Measurements from ENCODE around the gene NARF. TPM values are rescaled to one million over a fixed set of nuclear protein-coding genes. Genes with fewer than 3 reads are reported as not detected.
A peak's percentile ranks its signal among the peaks of the same experiment; 100 is the strongest.
"Not testable (repeated sequence)": the region's sequence is repeated elsewhere in the genome, so short reads cannot be mapped to it uniquely, and the experiment has no call there.

Gene NARF
- total RNA-seq, 4 donors from 2014 or later: 25.8 to 79.2 (median 59.9) TPM

DNA sequence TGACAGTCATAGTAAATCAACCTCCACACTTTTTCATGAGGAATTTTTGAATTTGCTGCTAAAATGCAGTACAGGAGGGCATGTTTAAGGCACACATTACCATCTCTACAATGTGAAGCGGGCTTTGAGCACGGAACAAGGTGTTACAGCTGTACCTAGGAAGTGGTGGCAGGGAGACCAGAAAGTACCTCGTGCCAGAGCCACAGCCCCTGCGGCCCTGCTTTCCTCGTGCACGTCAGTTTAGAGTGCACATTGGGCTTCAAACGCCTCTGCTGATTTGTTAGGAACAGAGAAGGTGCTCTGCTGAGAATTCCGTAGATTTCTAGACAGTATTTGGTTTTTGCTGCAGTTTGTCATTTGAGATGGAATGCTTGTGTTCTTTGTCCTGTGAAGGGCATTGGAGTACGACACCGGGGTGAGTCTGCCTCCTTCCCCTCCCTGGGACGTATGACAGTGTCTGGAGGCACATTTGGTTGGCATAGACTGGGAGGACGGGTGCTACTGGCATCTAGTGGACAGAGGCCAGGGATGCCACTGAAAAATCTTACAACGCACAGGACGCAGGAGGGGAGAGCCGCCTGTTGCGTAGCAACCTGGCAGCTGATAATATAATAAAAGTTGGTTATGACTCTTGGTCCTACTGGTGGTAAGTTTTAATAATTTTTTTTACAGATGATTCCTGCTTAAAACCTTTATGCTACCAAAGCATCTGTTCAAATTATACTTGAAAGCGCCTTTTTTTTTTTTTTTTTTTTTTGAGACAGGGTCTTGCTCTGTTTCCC is 70.1 kb downstream of the NARF start:
- Histone ChIP-seq H3K36me3 (no peaks in the 10 kb centered on the region), H3K27ac (peak overlapping the region in 2 of 4 donors; percentile 77 to 79), H3K4me1 (peaks cover 0 to 86% (median 51%) of the 10 kb centered on the region in 4 donors), H3K9me3 (no peaks in the 10 kb centered on the region), H3K27me3 (no peaks in the 10 kb centered on the region), H3K4me3 (no peak overlapping the region)
- 30 to 37% methylated on average over 17 of the region's 17 CpGs for WGBS, 2 donors
- no peak for DNase-seq (ENCODE audit: low spot score in 2 of 2)
- TF ChIP-seq, protein P1, sequence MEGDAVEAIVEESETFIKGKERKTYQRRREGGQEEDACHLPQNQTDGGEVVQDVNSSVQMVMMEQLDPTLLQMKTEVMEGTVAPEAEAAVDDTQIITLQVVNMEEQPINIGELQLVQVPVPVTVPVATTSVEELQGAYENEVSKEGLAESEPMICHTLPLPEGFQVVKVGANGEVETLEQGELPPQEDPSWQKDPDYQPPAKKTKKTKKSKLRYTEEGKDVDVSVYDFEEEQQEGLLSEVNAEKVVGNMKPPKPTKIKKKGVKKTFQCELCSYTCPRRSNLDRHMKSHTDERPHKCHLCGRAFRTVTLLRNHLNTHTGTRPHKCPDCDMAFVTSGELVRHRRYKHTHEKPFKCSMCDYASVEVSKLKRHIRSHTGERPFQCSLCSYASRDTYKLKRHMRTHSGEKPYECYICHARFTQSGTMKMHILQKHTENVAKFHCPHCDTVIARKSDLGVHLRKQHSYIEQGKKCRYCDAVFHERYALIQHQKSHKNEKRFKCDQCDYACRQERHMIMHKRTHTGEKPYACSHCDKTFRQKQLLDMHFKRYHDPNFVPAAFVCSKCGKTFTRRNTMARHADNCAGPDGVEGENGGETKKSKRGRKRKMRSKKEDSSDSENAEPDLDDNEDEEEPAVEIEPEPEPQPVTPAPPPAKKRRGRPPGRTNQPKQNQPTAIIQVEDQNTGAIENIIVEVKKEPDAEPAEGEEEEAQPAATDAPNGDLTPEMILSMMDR (IDR thresholded peaks at IDR 0.05): peak; percentile 32 to 58 (median 41)
- peak in 1 of 2 donors; percentile 46 for TF ChIP-seq EP300 (IDR thresholded peaks at IDR 0.05)
- no peak for TF ChIP-seq POLR2A (IDR thresholded peaks at IDR 0.05)

DNA sequence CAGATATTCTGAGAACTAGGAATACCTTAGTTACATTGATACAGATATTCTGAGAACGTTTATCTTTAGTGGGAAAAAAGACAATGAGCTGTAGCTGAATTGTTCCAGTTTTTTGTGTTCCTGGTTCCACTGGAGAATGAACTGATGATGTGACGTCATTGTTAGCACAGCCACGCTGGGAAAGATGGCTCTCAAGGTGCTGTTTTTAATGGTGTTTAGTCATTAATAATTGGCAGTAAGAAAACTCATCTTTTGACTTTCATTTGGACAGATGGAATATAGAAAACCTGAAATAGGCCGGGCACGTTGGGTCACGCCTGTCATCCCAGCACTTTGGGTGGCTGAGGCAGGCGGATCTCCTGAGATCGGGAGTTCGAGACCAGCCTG is 71.4 kb downstream of the NARF start:
- TF ChIP-seq POLR2A (IDR thresholded peaks at IDR 0.05): no peak
- TF ChIP-seq EP300 (IDR thresholded peaks at IDR 0.05): no peak
- TF ChIP-seq, protein P1 (IDR thresholded peaks at IDR 0.05): no peak
- peaks cover 0 to 83% (median 50%) of the 10 kb centered on the region in 4 donors for H3K4me1 ChIP-seq
- DNase-seq (ENCODE audit: low spot score in 2 of 2): no peak
- no peaks in the 10 kb centered on the region for H3K27me3 ChIP-seq
- no peaks in the 10 kb centered on the region for H3K9me3 ChIP-seq
- peak overlapping the region in 1 of 4 donors; percentile 12 for H3K27ac ChIP-seq
- no peaks in the 10 kb centered on the region for H3K36me3 ChIP-seq
- no peak overlapping the region for H3K4me3 ChIP-seq
- 78% methylated on average over 9 of the region's 9 CpGs for WGBS, 2 donors

- Histone ChIP-seq H3K36me3 (no peaks in the 10 kb centered on the region), H3K9me3 (no peaks in the 10 kb centered on the region), H3K4me3 (no peak overlapping the region), H3K27ac (peak overlapping the region in 2 of 4 donors; percentile 13 to 18), H3K27me3 (no peaks in the 10 kb centered on the region), H3K4me1 (peaks cover 0 to 83% (median 54%) of the 10 kb centered on the region in 4 donors)
- 79 to 84% methylated on average over 7 of the region's 7 CpGs for WGBS, 2 donors
- no peak for DNase-seq (ENCODE audit: low spot score in 2 of 2)
- TF ChIP-seq, protein P1 (IDR thresholded peaks at IDR 0.05): no peak
- TF ChIP-seq EP300 (IDR thresholded peaks at IDR 0.05) (no peak), POLR2A (IDR thresholded peaks at IDR 0.05) (no peak)
Observed at GRCh38 chr17:82531431-82531881, 72.9 kb downstream of the NARF start.

GRCh38 chr17:82534401-82534812 is 75.9 kb downstream of the NARF start:
- 64 to 69% methylated on average over 7 of the region's 7 CpGs for WGBS, 2 donors
- no peaks in the 10 kb centered on the region for H3K9me3 ChIP-seq
- TF ChIP-seq EP300 (IDR thresholded peaks at IDR 0.05) (no peak), POLR2A (IDR thresholded peaks at IDR 0.05) (no peak)
- TF ChIP-seq, protein P1 (IDR thresholded peaks at IDR 0.05): no peak
- peaks cover 4 to 85% (median 63%) of the 10 kb centered on the region in 4 donors for H3K4me1 ChIP-seq
- no peaks in the 10 kb centered on the region for H3K36me3 ChIP-seq
- H3K27me3 ChIP-seq: no peaks in the 10 kb centered on the region
- peak overlapping the region in 2 of 4 donors; percentile 97 to 98 for H3K27ac ChIP-seq
- H3K4me3 ChIP-seq: no peak overlapping the region
- DNase-seq (ENCODE audit: low spot score in 2 of 2): no peak

DNA sequence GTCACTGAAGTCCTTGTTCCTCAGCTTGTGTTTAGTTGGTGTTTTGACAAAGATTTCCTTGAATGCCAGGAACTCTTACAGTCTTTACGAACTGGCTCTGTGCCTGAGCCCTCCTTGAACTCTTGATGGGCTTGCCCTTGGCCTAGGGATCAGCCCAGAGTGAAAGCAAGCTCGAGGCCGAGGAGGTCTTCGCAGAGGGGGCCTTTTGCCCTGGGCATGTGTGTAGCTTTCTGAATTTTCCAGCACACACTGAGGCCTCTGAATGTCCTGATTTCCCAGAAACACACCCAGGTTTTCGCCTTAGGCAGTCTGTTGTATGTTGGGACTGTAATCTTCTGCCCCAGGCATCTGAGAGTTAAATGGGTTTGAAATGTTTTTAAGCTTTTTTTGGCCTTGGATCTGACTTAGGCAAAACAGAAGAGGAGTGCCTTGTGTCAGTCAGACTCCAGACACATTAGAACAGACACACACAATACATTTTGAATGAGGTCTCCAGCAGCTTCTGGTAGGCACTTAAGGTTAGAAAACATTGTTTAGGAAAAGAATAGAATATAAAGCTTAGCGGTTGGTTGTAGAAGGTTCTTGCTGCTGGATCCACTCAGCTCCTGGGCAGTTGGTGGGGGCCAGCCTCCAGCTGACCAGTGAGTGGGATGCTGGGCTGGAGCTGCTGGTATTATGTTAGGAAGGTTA is 78.1 kb downstream of the NARF start:
- 2 to 10% methylated on average over 6 of the region's 6 CpGs for WGBS, 2 donors

GRCh38 chr17:82537228-82537627 is 78.7 kb downstream of the NARF start:
- H3K9me3 ChIP-seq; H3K36me3 ChIP-seq; H3K27me3 ChIP-seq; DNase-seq (ENCODE audit: low spot score in 2 of 2): not testable (repeated sequence)
- peak overlapping the region in 2 of 4 donors; percentile 0 to 32 for H3K4me3 ChIP-seq
- H3K27ac ChIP-seq: peak overlapping the region; percentile 69 to 98 (median 88)
- H3K4me1 ChIP-seq: peaks cover 4 to 85% (median 56%) of the 10 kb centered on the region in 4 donors
- 35 to 50% methylated on average over 9 of the region's 9 CpGs for WGBS, 2 donors

More for the DNA sequence above, 78.1 kb downstream of the NARF start:
- Histone ChIP-seq H3K27ac (peak overlapping the region; percentile 69 to 98 (median 88)), H3K9me3 (no peaks in the 10 kb centered on the region), H3K27me3 (no peaks in the 10 kb centered on the region), H3K4me1 (peaks cover 4 to 87% (median 60%) of the 10 kb centered on the region in 4 donors), H3K4me3 (peak overlapping the region in 3 of 4 donors; percentile 0 to 32 (median 10)), H3K36me3 (no peaks in the 10 kb centered on the region)
- TF ChIP-seq, protein P1 (IDR thresholded peaks at IDR 0.05): no peak
- no peak for TF ChIP-seq POLR2A (IDR thresholded peaks at IDR 0.05)
- TF ChIP-seq EP300 (IDR thresholded peaks at IDR 0.05): peak in 1 of 2 donors; percentile 54
- peak; percentile 33 to 52 for DNase-seq (ENCODE audit: low spot score in 2 of 2)

DNA sequence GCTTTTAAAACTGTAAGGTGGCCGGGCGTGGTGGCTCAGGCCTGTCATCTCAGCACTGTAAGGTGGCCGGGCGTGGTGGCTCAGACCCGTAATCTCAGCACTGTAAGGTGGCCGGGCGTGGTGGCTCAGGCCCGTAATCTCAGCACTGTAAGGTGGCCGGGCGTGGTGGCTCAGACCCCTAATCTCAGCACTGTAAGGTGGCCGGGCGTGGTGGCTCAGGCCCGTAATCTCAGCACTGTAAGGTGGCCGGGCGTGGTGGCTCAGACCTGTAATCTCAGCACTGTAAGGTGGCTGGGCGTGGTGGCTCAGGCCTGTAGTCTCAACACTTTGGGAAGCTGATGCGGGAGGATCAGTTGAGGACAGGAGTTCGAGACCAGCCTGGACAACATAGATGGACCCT is 80.5 kb downstream of the NARF start:
- H3K4me1 ChIP-seq: peaks cover 4 to 98% (median 56%) of the 10 kb centered on the region in 4 donors
- not testable (repeated sequence) for DNase-seq (ENCODE audit: low spot score in 2 of 2)
- WGBS, 2 donors: 81 to 87% methylated on average over 15 to 18 of the region's 18 CpGs

More for the DNA sequence above, 80.5 kb downstream of the NARF start:
- H3K27ac ChIP-seq: peak overlapping the region in 3 of 4 donors; percentile 34 to 98 (median 97)
- H3K4me3 ChIP-seq, H3K27me3 ChIP-seq, H3K9me3 ChIP-seq, H3K36me3 ChIP-seq: not testable (repeated sequence)
